Germinal center (tissue), 1 donor: ENCODE measurements around the gene L1TD1.
"Not testable (repeated sequence)": the region's sequence is repeated elsewhere in the genome, so short reads cannot be mapped to it uniquely, and the experiment has no call there.

Experiments used
- DNase-seq: peaks from one replicate; pipeline ENCODE4 v3.0.0; 2012; ENCODE audit warnings: mixed read lengths, low spot score

Gene L1TD1

GRCh38 chr1:62198069-62198780 is 3.6 kb downstream of the L1TD1 start:
- DNase-seq: no peak

GRCh38 chr1:62198781-62199125 is 4.1 kb downstream of the L1TD1 start:
- no peak for DNase-seq

GRCh38 chr1:62207187-62207586 is 12.5 kb downstream of the L1TD1 start:
- no peak for DNase-seq

GRCh38 chr1:62208087-62208486 is 13.4 kb downstream of the L1TD1 start:
- no peak for DNase-seq

- no peak for DNase-seq
These were observed 14.3 kb downstream of the L1TD1 start for GRCh38 chr1:62208970-62209369.

- DNase-seq: no peak
These were observed 15.4 kb downstream of the L1TD1 start for GRCh38 chr1:62209931-62210595.

GRCh38 chr1:62210960-62211359 is 16.3 kb downstream of the L1TD1 start:
- no peak for DNase-seq

GRCh38 chr1:62212411-62212810 is 17.8 kb downstream of the L1TD1 start:
- no peak for DNase-seq

- DNase-seq: no peak
These were observed 18.6 kb downstream of the L1TD1 start for GRCh38 chr1:62213075-62213914.

GRCh38 chr1:62218604-62219003 is 24.0 kb downstream of the L1TD1 start:
- no peak for DNase-seq

- DNase-seq: not testable (repeated sequence)
These were observed 25.8 kb downstream of the L1TD1 start for GRCh38 chr1:62220456-62220855.

- no peak for DNase-seq
These were observed 26.5 kb downstream of the L1TD1 start for GRCh38 chr1:62221171-62221570.

- no peak for DNase-seq
These were observed 27.7 kb downstream of the L1TD1 start for GRCh38 chr1:62222321-62222720.

GRCh38 chr1:62224182-62224581 is 29.5 kb downstream of the L1TD1 start:
- no peak for DNase-seq

GRCh38 chr1:62227496-62227895 is 32.8 kb downstream of the L1TD1 start:
- DNase-seq: no peak

GRCh38 chr1:62228136-62228882 is 33.7 kb downstream of the L1TD1 start:
- DNase-seq: no peak

GRCh38 chr1:62228883-62229187 is 34.2 kb downstream of the L1TD1 start:
- no peak for DNase-seq

GRCh38 chr1:62229468-62229867 is 34.8 kb downstream of the L1TD1 start:
- no peak for DNase-seq

GRCh38 chr1:62229932-62230331 is 35.3 kb downstream of the L1TD1 start:
- no peak for DNase-seq

GRCh38 chr1:62230718-62231117 is 36.1 kb downstream of the L1TD1 start:
- no peak for DNase-seq

GRCh38 chr1:62232871-62233278 is 38.2 kb downstream of the L1TD1 start:
- no peak for DNase-seq

- no peak for DNase-seq
These were observed 39.3 kb downstream of the L1TD1 start for GRCh38 chr1:62233926-62234450.
